ENCODE results near the gene TMC6. TPM values are rescaled to one million over a fixed set of nuclear protein-coding genes. Genes with fewer than 3 reads are reported as not detected.

TMC6 gene
- total RNA-seq, 2 experiments from 2014 or later: 124 to 258 TPM

DNA sequence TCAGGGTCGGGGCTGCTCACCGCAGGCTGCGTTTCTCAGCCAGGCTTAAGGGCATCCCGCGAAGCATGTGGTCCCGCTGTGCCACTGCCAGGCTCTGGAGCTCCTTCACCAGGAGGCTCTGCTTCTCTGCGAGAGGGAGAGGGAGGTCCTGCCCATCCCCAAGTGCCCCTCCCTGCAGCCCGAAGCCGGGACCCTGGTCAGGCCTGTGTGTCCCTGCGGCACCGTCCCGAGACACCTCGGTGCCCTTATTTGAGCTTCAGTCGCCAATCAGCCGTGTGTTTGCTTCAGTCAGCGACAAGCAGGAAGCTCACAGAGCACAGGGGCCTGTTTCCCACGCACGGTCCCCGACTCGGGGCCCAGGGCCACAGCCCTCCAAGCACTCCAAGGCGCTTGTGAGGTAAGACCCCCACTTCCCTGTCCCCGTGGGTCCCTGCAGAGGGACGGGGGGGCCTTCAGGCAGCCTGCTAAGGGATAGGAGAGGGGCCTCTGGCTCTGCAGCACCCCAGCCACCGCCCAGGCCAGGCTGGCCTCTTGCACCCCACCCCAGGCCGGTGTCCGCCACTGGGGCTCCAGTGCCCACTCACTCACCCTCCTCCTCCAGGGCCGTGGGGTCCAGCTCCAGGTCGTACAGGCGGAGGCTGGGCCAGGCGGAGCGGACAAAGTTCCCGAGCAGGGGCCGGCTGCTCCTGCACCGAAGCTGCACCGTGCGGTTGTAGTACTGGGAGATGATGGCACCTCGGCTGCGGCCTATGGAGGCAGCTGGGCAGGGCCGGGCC, 3.2 kb downstream of the TMC6 start:
- Histone ChIP-seq H2AFZ (ENCODE audit: low read length) (peak overlapping the region; percentile 17; the same call in 1 of the 2 replicates), H3K4me2 (ENCODE audit: low read length) (peak overlapping the region; percentile 96), H3K9me2 (ENCODE audit: insufficient read depth, low read length) (no peaks in the 10 kb centered on the region), H3K36me3 (ENCODE audit: insufficient read depth, low read length) (peaks cover 40% of the 10 kb centered on the region), H4K20me1 (ENCODE audit: insufficient read depth, low read length) (no peaks in the 10 kb centered on the region), H3K4me1 (ENCODE audit: insufficient read depth, low read length, poor library complexity, severe bottlenecking) (peaks cover 77% of the 10 kb centered on the region), H3K27ac (ENCODE audit: low read depth, low read length, poor library complexity, severe bottlenecking) (peak overlapping the region; percentile 91), H3K9me3 (ENCODE audit: low read length) (no peaks in the 10 kb centered on the region), H3K4me3 (ENCODE audit: low read depth, low read length, poor library complexity, severe bottlenecking) (peak overlapping the region; percentile 81), H3K79me2 (ENCODE audit: insufficient read depth, low read depth, low read length) (peaks cover 7% of the 10 kb centered on the region; the same call in 1 of the 2 replicates)
- CTCF ChIA-PET (ENCODE audit: unreplicated experiment): interaction anchor here (0.6 to 1.2 kb wide), 4 partner anchors 11 to 61 kb away, joined by 3 to 6 read pairs (median 4); no protein-coding TSS in a partner anchor
- no TSS peak for BruUV-seq (replicated peaks)
- POLR2A ChIA-PET: interaction anchor here (0.8 to 1.6 kb wide), 5 partner anchors 27 to 167 kb away, joined by 3 to 5 read pairs (median 4); partner anchors contain the start of gene TNRC6C
- TF ChIP-seq, protein P1, sequence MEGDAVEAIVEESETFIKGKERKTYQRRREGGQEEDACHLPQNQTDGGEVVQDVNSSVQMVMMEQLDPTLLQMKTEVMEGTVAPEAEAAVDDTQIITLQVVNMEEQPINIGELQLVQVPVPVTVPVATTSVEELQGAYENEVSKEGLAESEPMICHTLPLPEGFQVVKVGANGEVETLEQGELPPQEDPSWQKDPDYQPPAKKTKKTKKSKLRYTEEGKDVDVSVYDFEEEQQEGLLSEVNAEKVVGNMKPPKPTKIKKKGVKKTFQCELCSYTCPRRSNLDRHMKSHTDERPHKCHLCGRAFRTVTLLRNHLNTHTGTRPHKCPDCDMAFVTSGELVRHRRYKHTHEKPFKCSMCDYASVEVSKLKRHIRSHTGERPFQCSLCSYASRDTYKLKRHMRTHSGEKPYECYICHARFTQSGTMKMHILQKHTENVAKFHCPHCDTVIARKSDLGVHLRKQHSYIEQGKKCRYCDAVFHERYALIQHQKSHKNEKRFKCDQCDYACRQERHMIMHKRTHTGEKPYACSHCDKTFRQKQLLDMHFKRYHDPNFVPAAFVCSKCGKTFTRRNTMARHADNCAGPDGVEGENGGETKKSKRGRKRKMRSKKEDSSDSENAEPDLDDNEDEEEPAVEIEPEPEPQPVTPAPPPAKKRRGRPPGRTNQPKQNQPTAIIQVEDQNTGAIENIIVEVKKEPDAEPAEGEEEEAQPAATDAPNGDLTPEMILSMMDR (conservative IDR thresholded peaks at IDR 0.05; ENCODE audit: low read length): no peak
- TF ChIP-seq EZH2phosphoT487 (IDR thresholded peaks at IDR 0.05; ENCODE audit: borderline replicate concordance, low read depth, low read length): no peak
- intact Hi-C loops (cut with micrococcal nuclease; ENCODE audit: unreplicated experiment): loop anchor here (2.0 to 5.0 kb wide), 2 partner anchors 61 to 678 kb away; partner anchors contain the start of genes AFMID and TK1
- peak; percentile 70 for DNase-seq (ENCODE audit: low spot score)

DNA sequence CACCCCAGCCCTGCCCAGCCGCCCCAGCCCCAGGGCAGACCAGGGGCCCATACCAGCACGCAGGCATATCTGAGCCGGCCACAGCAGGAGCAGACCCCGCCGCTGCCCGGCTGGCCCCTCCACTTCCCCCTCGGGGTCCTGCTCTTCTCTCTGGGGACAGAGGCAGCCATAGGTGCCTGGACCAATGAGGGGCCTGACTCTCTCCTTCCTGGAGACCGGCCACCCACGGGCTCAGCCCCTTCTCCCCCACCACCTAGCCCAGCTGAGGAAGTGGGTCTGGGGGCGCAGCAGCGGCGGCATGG, 3.8 kb downstream of the TMC6 start:
- DNase-seq (ENCODE audit: low spot score): no peak
- intact Hi-C loops (cut with micrococcal nuclease; ENCODE audit: unreplicated experiment): loop anchor here (2.0 to 5.0 kb wide), 2 partner anchors 62 to 677 kb away; partner anchors contain the start of genes AFMID and TK1
- BruUV-seq (replicated peaks): no TSS peak
- Histone ChIP-seq H3K9me3 (ENCODE audit: low read length) (no peaks in the 10 kb centered on the region), H3K4me1 (ENCODE audit: insufficient read depth, low read length, poor library complexity, severe bottlenecking) (peaks cover 72% of the 10 kb centered on the region), H3K36me3 (ENCODE audit: insufficient read depth, low read length) (peaks cover 41% of the 10 kb centered on the region), H3K4me3 (ENCODE audit: low read depth, low read length, poor library complexity, severe bottlenecking) (peak overlapping the region; percentile 81), H3K79me2 (ENCODE audit: insufficient read depth, low read depth, low read length) (peaks cover 7% of the 10 kb centered on the region; the same call in 1 of the 2 replicates), H3K27ac (ENCODE audit: low read depth, low read length, poor library complexity, severe bottlenecking) (peak overlapping the region; percentile 91), H3K9me2 (ENCODE audit: insufficient read depth, low read length) (no peaks in the 10 kb centered on the region), H4K20me1 (ENCODE audit: insufficient read depth, low read length) (no peaks in the 10 kb centered on the region), H2AFZ (ENCODE audit: low read length) (peak overlapping the region; percentile 17; the same call in 1 of the 2 replicates), H3K4me2 (ENCODE audit: low read length) (peak overlapping the region; percentile 96)
- ChIA-PET CTCF (ENCODE audit: unreplicated experiment) (interaction anchor here (0.7 to 1.2 kb wide), 3 partner anchors 13 to 61 kb away, joined by 3 to 6 read pairs (median 5); no protein-coding TSS in a partner anchor), POLR2A (interaction anchor here (0.6 to 1.6 kb wide), 6 partner anchors 28 to 166 kb away, joined by 3 to 5 read pairs (median 4); partner anchors contain the start of gene TNRC6C)
- TF ChIP-seq, protein P1 (conservative IDR thresholded peaks at IDR 0.05; ENCODE audit: low read length): no peak
- no peak for TF ChIP-seq EZH2phosphoT487 (IDR thresholded peaks at IDR 0.05; ENCODE audit: borderline replicate concordance, low read depth, low read length)

Measured in OCI-LY7 (cell line).